HUES6 (cell line): ENCODE results near the gene CMPK1.

Source experiments
- H3K27ac ChIP-seq: 2 replicates; pipeline ENCODE4 v1.7.0; 2013; ENCODE audit warnings: low read depth, mild to moderate bottlenecking, low read length, inconsistent platforms
- H3K27me3 ChIP-seq: 2 replicates; pipeline ENCODE4 v1.6.1; 2013; ENCODE audit warnings: low read length; ENCODE audit not compliant: control insufficient read depth, insufficient read depth
- H3K36me3 ChIP-seq: 2 replicates; pipeline ENCODE4 v1.6.1; 2013; ENCODE audit warnings: low read length; ENCODE audit not compliant: control insufficient read depth, insufficient read depth
- H3K4me1 ChIP-seq: 2 replicates; pipeline ENCODE4 v1.6.1; 2013; ENCODE audit warnings: low read length; ENCODE audit not compliant: control insufficient read depth, insufficient read depth
- H3K4me3 ChIP-seq: 2 replicates; pipeline ENCODE4 v1.5.1; 2013; ENCODE audit warnings: low read depth, low read length
- H3K9ac ChIP-seq: one replicate; pipeline ENCODE4 v1.6.1; 2013; ENCODE audit warnings: mild to moderate bottlenecking, low read length
- H3K9me3 ChIP-seq: 2 replicates; pipeline ENCODE4 v1.6.1; 2013; ENCODE audit warnings: low read depth, low read length; ENCODE audit not compliant: control insufficient read depth, insufficient read depth

The CMPK1 gene

DNA sequence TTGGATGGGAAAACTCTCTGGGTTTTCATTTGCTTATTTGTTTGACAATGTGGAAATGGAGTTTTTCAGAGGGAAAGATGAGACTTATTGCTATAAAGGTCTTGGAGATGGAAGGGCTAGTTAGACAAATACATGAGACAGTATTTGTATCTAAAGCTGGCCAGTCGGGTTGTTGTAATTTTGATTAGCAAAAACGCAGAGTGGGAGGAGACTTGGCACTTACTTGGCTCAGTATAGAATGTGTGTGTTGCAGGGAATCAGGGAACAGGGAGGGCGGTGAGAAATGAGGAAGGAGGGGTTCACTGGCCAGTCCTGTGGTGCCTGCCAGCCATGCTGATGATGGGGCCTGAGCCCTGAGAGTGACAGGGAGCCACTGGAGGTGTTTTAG is 76.5 kb downstream of the CMPK1 start:
- Histone ChIP-seq H3K27me3 (peaks cover 69% of the 10 kb centered on the region), H3K27ac (no peak overlapping the region), H3K4me1 (no peaks in the 10 kb centered on the region; the same call in 1 of the 2 replicates), H3K9me3 (no peaks in the 10 kb centered on the region), H3K4me3 (no peak overlapping the region), H3K36me3 (no peaks in the 10 kb centered on the region), H3K9ac (no peak overlapping the region)

- no peaks in the 10 kb centered on the region for H3K9me3 ChIP-seq
- no peaks in the 10 kb centered on the region; the same call in 1 of the 2 replicates for H3K4me1 ChIP-seq
- H3K27ac ChIP-seq = no peak overlapping the region
- H3K27me3 ChIP-seq = peaks cover 79% of the 10 kb centered on the region
- no peaks in the 10 kb centered on the region for H3K36me3 ChIP-seq
- no peak overlapping the region for H3K4me3 ChIP-seq
- no peak overlapping the region for H3K9ac ChIP-seq
These were observed 77.8 kb downstream of the CMPK1 start for GRCh38 chr1:47411436-47411835.

DNA sequence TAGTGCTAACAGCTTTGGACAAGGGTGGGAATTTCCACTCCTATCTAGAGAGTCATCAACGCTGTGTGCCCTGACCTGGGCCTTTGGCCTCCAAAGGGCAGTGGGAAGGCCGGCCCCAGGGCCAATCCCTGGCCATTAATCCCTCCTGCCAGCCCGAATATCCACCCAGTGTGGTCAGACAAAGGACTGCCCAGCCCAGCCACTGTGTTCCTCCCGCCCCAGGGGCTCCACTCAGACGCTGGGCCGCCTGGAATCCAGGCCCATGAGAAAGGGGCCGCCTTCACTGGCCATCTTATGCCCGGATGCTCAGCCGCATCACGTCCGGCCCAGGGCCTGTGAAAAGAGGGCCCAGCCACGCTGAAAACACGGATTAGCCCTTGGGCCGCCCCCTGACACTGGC is 78.8 kb downstream of the CMPK1 start:
- Histone ChIP-seq H3K27ac (no peak overlapping the region), H3K9me3 (no peaks in the 10 kb centered on the region), H3K9ac (no peak overlapping the region), H3K4me3 (no peak overlapping the region), H3K36me3 (no peaks in the 10 kb centered on the region), H3K27me3 (peaks cover 89% of the 10 kb centered on the region), H3K4me1 (no peaks in the 10 kb centered on the region; the same call in 1 of the 2 replicates)

DNA sequence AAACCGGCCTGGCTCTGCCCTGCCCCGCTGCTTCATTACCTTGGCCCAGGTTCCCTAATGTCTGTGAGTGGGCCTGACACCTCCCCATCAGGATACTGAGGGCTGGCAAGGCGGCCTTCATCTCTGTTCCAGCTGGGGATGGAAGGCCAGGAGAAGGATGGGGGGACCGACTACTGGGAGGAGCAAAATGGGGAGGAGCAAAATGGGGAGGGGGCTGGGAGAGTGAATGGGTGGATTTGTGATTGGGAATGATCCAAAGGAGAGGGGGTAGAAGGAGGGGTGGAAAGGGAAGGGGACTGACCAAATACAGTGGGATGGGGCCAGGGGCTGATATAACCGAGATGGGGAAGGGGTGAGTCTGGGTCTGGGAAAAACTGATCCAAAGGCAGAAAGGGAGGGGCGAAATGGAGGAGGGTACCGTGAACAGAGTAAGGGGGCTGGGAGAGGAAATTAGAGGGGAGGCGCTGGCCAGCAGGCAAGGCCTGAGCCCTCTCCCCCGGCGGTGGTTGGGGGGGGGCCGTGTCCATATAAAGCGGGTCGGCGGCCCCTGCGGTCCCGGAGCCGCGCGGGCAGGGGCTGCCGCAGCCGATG is 82.2 kb downstream of the CMPK1 start, which contains the start of gene FOXE3:
FOXE3 (plus strand) TSS at position 558 of the 591 bp plus-strand sequence; CDS start at position 589, 31 bp downstream.
- H3K9me3 ChIP-seq = no peaks in the 10 kb centered on the region
- peak within 1 kb of the TSS; percentile 48 for H3K4me3 ChIP-seq

GRCh38 chr1:47416319-47417169 is 83.0 kb downstream of the CMPK1 start:
- no peak overlapping the region for H3K27ac ChIP-seq
- peaks cover 99% of the 10 kb centered on the region for H3K27me3 ChIP-seq
- H3K9me3 ChIP-seq = no peaks in the 10 kb centered on the region
- H3K36me3 ChIP-seq = no peaks in the 10 kb centered on the region
- no peak overlapping the region for H3K9ac ChIP-seq
- H3K4me1 ChIP-seq = no peaks in the 10 kb centered on the region; the same call in 1 of the 2 replicates
- H3K4me3 ChIP-seq = peak overlapping the region; percentile 48

More for the DNA sequence above, 82.2 kb downstream of the CMPK1 start, which contains the start of gene FOXE3:
- peaks cover 99% of the 10 kb centered on the region for H3K27me3 ChIP-seq
- no peak within 1 kb of the TSS for H3K9ac ChIP-seq
- H3K36me3 ChIP-seq = no peaks in the 10 kb centered on the region
- H3K27ac ChIP-seq = no peak within 1 kb of the TSS
- no peaks in the 10 kb centered on the region; the same call in 1 of the 2 replicates for H3K4me1 ChIP-seq

GRCh38 chr1:47417170-47418044 is 83.8 kb downstream of the CMPK1 start:
- no peaks in the 10 kb centered on the region for H3K36me3 ChIP-seq
- H3K4me1 ChIP-seq = no peaks in the 10 kb centered on the region; the same call in 1 of the 2 replicates
- peak overlapping the region; percentile 48; the same call in 1 of the 2 replicates for H3K4me3 ChIP-seq
- no peak overlapping the region for H3K9ac ChIP-seq
- no peak overlapping the region for H3K27ac ChIP-seq
- no peaks in the 10 kb centered on the region for H3K9me3 ChIP-seq
- H3K27me3 ChIP-seq = peaks cover 98% of the 10 kb centered on the region

GRCh38 chr1:47418122-47418521 is 84.5 kb downstream of the CMPK1 start:
- Histone ChIP-seq H3K27ac (no peak overlapping the region), H3K9ac (no peak overlapping the region), H3K4me3 (no peak overlapping the region), H3K4me1 (no peaks in the 10 kb centered on the region), H3K9me3 (no peaks in the 10 kb centered on the region), H3K36me3 (no peaks in the 10 kb centered on the region), H3K27me3 (peaks cover 95% of the 10 kb centered on the region)

GRCh38 chr1:47418681-47419325 is 85.2 kb downstream of the CMPK1 start:
- Histone ChIP-seq H3K36me3 (no peaks in the 10 kb centered on the region), H3K4me1 (no peaks in the 10 kb centered on the region), H3K27me3 (peaks cover 95% of the 10 kb centered on the region), H3K27ac (no peak overlapping the region), H3K9me3 (no peaks in the 10 kb centered on the region), H3K4me3 (no peak overlapping the region), H3K9ac (no peak overlapping the region)

DNA sequence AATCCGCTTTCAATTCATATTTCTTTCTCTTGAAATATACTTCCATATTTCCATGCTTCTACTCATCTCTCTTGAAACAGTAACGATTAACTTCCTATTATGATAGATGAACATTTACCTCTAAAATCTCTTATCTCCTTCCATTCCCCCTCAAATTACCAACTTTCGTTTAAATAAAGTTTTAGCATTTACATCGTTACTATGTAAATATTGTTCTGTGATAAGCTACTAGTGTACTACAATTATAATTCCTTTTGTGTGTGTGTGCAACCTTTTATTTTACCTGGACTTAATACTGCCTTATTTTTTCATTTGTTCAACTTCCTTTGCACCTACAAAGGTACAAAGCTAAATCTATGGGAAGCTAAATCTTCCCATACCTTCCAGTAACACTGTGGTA is 87.0 kb downstream of the CMPK1 start:
- Histone ChIP-seq H3K36me3 (no peaks in the 10 kb centered on the region), H3K4me1 (0 out of 2 replicates have a peak, but pooled peaks cover 4% of the 10 kb centered on the region), H3K27me3 (peaks cover 93% of the 10 kb centered on the region), H3K9me3 (no peaks in the 10 kb centered on the region), H3K9ac (no peak overlapping the region), H3K4me3 (no peak overlapping the region), H3K27ac (no peak overlapping the region)

DNA sequence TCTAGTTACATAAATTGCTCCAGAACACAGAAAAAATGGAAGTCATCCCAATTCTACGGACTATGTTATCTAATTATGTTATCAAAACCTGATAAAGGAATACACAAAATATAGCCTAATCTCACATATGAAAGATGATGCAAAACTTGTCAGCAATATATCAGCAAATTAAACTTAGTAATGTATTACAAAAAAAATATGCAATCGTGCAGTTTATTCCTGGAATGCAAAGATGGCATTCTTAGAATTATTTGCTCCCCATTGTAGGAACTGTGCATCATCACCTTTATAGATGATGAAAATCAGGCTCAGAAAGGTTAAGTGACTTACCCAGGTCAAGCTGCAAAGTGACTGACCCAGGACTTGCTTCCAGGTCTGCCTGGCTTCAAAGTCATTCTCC is 90.3 kb downstream of the CMPK1 start:
- H3K4me3 ChIP-seq = no peak overlapping the region

More for the DNA sequence above, 90.3 kb downstream of the CMPK1 start:
- H3K27me3 ChIP-seq = peaks cover 92% of the 10 kb centered on the region
- H3K4me1 ChIP-seq = 0 out of 2 replicates have a peak, but pooled peaks cover 4% of the 10 kb centered on the region
- no peaks in the 10 kb centered on the region for H3K9me3 ChIP-seq
- H3K27ac ChIP-seq = no peak overlapping the region
- H3K9ac ChIP-seq = no peak overlapping the region
- no peaks in the 10 kb centered on the region for H3K36me3 ChIP-seq
